Esophagus muscularis mucosa (tissue), 4 donors: Measurements from ENCODE around the gene RAD18.

ENCODE experiments used
- CTCF ChIP-seq, 3 experiments: fragments of 200-600 bp in 2 of 3; fragments of 450-650 bp in 1 of 3; sonication (generic) in 2 of 3; IDR thresholded peaks; one replicate each; pipeline ENCODE4 v1.5.1; 2017 to 2019; ENCODE audit warnings: antibody characterized with exemption in 3 of 3, mild to moderate bottlenecking in 2 of 3, moderate library complexity in 1 of 3
- EP300 ChIP-seq: sonication (generic); formaldehyde crosslinking; IDR thresholded peaks from one replicate; pipeline ENCODE4 v1.6.1; 2017; ENCODE audit warnings: antibody characterized with exemption
- POLR2A ChIP-seq: fragments of 450-650 bp; IDR thresholded peaks from one replicate; pipeline ENCODE4 v1.6.1; 2017; ENCODE audit warnings: antibody characterized with exemption, moderate library complexity, mild to moderate bottlenecking, low read depth
- POLR2AphosphoS5 ChIP-seq, 2 donors: sonication (generic); formaldehyde crosslinking; IDR thresholded peaks; one replicate each; pipeline ENCODE4 v1.6.1; 2017; ENCODE audit warnings: antibody characterized with exemption in 2 of 2

GRCh38 chr3:8974458-8974857 is 11.2 kb upstream of the RAD18 start:
- TF ChIP-seq EP300 (no peak), CTCF (IDR thresholded peaks at IDR 0.05) (no peak), POLR2AphosphoS5 (IDR thresholded peaks at IDR 0.05) (no peak), POLR2A (no peak)
